Choroid plexus epithelial cell (primary cell): ENCODE measurements around the gene MSH5.
A peak's percentile ranks its signal among the peaks of the same experiment; 100 is the strongest.

ENCODE experiments used
- DNase-seq: peaks from one replicate; pipeline ENCODE4 v3.0.0-alpha.2; 2010; ENCODE audit warnings: low read depth
- H3K4me3 ChIP-seq: 2 replicates; pipeline ENCODE4 v1.5.1; 2011; ENCODE audit warnings: low read depth, mild to moderate bottlenecking, control low read depth, low read length, moderate library complexity
- TF ChIP-seq, protein P1 (sequence below): conservative IDR thresholded peaks from 2 replicates; pipeline ENCODE4 v1.5.1; 2011; ENCODE audit warnings: low read depth, mild to moderate bottlenecking, control low read depth, inconsistent platforms, low read length, moderate library complexity

MSH5 gene

DNA sequence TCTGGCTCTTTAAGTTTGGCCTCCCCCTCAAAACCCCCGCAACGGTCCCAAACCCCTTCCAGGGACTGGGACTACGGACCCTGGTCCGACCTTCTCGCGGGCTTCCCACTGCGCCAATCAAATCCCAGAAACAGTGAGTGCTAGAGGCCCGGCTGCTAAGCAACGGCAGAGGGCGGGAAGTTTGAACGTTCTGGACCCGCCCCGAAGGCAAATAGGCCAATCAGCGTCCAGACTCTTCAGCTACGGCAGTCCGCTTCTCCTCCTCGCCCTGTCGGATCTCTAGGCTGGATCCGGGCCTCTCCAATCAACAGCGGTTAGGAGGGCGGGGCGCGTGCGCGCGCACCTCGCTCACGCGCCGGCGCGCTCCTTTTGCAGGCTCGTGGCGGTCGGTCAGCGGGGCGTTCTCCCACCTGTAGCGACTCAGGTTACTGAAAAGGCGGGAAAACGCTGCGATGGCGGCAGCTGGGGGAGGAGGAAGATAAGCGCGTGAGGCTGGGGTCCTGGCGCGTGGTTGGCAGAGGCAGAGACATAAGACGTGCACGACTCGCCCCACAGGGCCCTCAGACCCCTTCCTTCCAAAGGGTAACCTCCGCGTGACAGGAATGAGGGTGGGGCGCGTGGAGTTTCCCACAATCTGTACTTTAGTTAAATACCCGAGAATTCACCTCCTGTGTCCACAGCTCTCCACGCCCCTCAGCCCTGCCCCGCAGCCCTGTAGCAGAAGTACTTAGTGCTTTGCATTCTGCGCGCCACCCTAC is at the start of gene MSH5:
Gene MSH5 (plus strand): TSS at position 367 of the 758 bp plus-strand sequence. CDS start 462 bp downstream, outside the sequence.
- DNase-seq: peak; percentile 99
- TF ChIP-seq, protein P1, sequence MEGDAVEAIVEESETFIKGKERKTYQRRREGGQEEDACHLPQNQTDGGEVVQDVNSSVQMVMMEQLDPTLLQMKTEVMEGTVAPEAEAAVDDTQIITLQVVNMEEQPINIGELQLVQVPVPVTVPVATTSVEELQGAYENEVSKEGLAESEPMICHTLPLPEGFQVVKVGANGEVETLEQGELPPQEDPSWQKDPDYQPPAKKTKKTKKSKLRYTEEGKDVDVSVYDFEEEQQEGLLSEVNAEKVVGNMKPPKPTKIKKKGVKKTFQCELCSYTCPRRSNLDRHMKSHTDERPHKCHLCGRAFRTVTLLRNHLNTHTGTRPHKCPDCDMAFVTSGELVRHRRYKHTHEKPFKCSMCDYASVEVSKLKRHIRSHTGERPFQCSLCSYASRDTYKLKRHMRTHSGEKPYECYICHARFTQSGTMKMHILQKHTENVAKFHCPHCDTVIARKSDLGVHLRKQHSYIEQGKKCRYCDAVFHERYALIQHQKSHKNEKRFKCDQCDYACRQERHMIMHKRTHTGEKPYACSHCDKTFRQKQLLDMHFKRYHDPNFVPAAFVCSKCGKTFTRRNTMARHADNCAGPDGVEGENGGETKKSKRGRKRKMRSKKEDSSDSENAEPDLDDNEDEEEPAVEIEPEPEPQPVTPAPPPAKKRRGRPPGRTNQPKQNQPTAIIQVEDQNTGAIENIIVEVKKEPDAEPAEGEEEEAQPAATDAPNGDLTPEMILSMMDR: no peak
- H3K4me3 ChIP-seq: peak within 1 kb of the TSS; percentile 93

DNA sequence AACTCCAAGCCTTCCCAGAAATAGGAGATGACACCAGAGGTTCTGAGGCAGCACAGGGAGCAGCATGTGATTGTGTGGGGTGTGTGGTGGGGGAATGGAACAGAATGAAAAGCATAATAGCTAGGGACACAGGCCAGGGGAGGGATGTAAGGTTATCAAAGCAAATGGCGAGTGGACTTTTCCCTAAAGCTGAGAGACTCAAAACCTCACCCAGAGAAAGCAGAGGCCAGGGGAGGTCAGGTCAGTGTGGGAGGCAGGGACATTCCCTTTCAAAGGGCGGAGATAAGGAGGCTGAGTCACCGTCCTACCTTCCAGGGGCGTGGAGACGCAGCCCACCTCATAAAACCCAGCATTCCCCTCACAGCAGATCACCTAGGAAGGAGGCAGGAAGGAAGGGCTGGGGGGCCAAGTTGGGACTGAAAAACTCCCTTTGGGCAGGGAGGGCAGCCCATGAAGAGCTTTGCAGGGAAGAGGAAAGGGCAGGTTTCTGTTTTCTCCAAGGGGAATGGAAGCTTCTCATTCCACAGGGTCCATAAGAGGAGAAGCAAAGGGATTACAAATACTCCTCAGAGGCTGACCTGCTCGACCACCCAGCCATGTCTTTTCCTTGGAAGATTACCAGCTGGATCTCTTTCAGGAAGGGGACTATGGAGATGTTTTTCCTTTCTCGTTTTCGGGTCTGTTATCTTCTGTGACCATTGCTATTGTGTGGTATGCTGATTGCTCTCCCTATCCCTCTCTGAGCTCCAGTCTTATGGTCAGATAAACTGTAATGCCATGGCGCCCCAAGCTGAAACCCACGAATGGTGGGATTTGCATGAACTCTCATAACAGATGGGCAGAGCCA is 49.4 kb upstream of the MSH5 start:
- TF ChIP-seq, protein P1: no peak
- peak; percentile 17 for DNase-seq
- H3K4me3 ChIP-seq: no peak overlapping the region

DNA sequence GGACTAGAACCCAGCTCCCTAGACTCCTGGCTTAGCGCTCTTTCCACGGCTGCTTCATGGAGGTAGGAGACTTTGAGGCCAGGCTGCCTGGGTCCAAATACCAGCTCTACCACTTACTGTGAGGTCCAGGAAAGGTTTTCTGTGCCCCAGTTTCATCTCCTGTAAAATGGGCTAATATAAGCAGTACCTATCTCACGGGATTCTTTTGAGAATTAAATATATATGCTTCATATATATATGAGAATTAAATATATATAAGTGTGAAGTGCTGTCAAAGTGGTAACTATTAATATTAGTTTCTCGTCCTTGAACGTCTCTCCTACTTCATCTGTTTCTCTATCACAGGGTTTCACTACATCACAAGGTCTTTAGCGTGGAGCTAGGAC is 48.7 kb upstream of the MSH5 start:
- no peak for DNase-seq
- H3K4me3 ChIP-seq: no peak overlapping the region
- TF ChIP-seq, protein P1: no peak

DNA sequence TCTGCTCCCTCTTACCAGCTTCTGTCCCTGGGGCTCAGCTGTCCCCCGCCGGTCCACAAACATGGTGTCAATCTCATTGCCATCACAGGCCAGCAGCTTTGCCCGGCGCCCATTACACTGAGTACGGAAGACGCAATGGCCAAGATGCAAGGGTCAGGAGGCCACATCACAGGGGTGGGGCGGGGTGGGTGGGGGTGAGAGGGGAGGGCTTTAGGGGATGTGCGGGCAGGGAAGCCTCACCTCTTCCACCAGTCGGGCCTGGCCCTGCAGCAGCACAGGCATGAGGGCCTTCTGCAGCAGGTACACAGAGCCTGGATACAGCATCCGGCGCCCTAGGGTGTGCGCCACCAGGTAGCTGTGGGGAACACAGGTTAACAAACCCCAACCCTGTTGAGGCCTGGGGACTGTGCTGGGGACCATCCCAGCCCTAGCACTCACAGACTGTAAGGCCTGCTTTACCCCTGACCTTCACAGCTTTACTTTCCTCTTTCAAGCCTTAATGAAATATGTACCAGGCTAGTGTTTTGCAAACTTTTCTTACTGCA is 48.2 kb upstream of the MSH5 start:
- DNase-seq: no peak
- TF ChIP-seq, protein P1: no peak
- H3K4me3 ChIP-seq: no peak overlapping the region

DNA sequence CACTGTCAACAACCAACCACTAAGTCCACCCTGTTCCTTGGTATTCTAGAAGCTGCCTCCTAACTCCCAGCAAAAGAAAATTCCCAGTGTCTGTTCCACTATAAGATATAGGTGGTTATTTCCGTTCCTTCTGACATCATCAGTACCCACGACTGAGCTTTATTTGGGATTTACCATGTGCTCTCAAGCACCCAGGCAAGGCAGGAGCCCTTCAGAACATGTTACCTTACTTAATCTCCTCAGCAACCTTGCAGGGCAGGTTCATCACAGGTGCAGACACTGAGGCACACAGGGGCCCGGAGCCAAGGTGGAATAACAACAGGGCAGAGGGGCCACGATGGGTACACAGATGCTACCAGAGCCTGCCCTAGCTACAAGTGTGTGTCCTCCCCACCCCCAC is 47.5 kb upstream of the MSH5 start:
- no peak for DNase-seq
- TF ChIP-seq, protein P1: no peak
- no peak overlapping the region for H3K4me3 ChIP-seq

DNA sequence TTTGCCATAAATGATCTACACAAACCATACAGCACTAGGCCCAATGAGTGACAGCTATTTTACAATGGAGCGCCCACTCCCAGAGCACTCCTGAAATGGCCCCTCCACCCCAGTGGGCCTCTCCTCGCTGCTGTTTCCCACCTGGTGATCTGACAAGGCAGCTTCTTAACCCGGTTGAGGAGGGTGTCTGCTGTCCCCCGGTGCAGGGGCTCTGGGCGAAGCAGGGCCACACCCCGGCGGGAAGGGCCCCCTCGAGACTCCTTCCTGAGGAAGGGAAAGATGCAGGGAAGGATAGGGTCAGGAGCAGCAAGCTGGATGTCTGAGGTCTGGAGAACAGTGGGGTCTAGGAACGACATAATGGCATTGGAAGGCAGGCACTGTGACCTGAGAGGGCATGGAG is 46.9 kb upstream of the MSH5 start:
- H3K4me3 ChIP-seq: no peak overlapping the region
- DNase-seq: no peak
- TF ChIP-seq, protein P1: no peak
